ENCODE results near the gene RPS6KL1. TPM values are rescaled to one million over a fixed set of nuclear protein-coding genes. Genes with fewer than 3 reads are reported as not detected.

RPS6KL1 gene
- total RNA-seq, 1 experiment from 2014 or later, result 18.8 TPM

DNA sequence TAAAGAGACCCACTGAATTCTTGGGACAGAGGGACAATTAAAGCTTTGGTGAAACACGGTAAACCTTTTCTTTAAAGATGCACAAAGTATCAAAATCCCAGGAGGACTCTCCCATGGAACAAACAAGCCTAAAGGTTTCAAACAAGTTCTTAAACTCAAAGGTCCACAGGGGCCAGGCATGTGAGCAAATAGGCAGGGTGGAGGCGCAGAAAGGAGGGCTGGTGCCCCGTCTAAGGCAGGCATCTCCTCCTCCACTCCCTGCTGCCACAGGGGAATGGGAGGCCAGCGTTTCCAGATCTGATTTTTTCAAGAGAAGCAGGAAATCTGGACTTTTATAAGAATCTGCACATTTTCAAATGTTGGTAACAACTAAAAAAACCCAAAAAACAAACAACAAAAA, 7.6 kb downstream of the RPS6KL1 start:
- H3K4me2 ChIP-seq (ENCODE audit: insufficient read depth, insufficient read length, low read length), result no peak overlapping the region
- TF ChIP-seq, protein P1, sequence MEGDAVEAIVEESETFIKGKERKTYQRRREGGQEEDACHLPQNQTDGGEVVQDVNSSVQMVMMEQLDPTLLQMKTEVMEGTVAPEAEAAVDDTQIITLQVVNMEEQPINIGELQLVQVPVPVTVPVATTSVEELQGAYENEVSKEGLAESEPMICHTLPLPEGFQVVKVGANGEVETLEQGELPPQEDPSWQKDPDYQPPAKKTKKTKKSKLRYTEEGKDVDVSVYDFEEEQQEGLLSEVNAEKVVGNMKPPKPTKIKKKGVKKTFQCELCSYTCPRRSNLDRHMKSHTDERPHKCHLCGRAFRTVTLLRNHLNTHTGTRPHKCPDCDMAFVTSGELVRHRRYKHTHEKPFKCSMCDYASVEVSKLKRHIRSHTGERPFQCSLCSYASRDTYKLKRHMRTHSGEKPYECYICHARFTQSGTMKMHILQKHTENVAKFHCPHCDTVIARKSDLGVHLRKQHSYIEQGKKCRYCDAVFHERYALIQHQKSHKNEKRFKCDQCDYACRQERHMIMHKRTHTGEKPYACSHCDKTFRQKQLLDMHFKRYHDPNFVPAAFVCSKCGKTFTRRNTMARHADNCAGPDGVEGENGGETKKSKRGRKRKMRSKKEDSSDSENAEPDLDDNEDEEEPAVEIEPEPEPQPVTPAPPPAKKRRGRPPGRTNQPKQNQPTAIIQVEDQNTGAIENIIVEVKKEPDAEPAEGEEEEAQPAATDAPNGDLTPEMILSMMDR (conservative IDR thresholded peaks at IDR 0.05), result no peak
- H2BK20ac ChIP-seq (ENCODE audit: low read depth, low read length, poor library complexity, severe bottlenecking), result no peak overlapping the region
- no peak overlapping the region for H2BK5ac ChIP-seq (ENCODE audit: insufficient read length, low read length)
- no peak overlapping the region for H4K5ac ChIP-seq (ENCODE audit: insufficient read length, low read depth, low read length)
- no peak overlapping the region for H3K23ac ChIP-seq (ENCODE audit: insufficient read length, low read depth, low read length)
- H3K4ac ChIP-seq (ENCODE audit: low read depth, low read length), result no peak overlapping the region
- DNase-seq, result no peak
- H3K27ac ChIP-seq (ENCODE audit: insufficient read length, low read depth, low read length), result no peak overlapping the region
- no peak overlapping the region for H4K8ac ChIP-seq (replicated peaks; ENCODE audit: insufficient read length, low read depth, low read length)
- H2BK12ac ChIP-seq (ENCODE audit: insufficient read length, low read depth, low read length), result no peak overlapping the region
- no peak overlapping the region for H2AK5ac ChIP-seq (ENCODE audit: insufficient read length, low read length)
- no peak overlapping the region for H4K91ac ChIP-seq (ENCODE audit: insufficient read length, low read depth, low read length)
- no peaks in the 10 kb centered on the region; the same call in 1 of the 2 replicates for H3K4me1 ChIP-seq (ENCODE audit: insufficient read depth, low read length)
- Mint-ChIP-seq H3K4me3 (no peak overlapping the region), H3K9me3 (no peaks in the 10 kb centered on the region), H3K27ac (no peak overlapping the region), H3K36me3 (ENCODE audit: insufficient read depth in 1 of 3, low read depth in 3 of 3) (peaks cover 0 to 4% (median 0%) of the 10 kb centered on the region in 3 experiments; a peak in 3 of 7 replicates), H3K4me1 (peaks cover 0 to 3% of the 10 kb centered on the region in 2 experiments; a peak in 1 of 4 replicates), H3K27me3 (ENCODE audit: low read depth) (no peaks in the 10 kb centered on the region)
- no peak overlapping the region for H3K14ac ChIP-seq (ENCODE audit: insufficient read depth, low read length)
- H4K20me1 ChIP-seq (ENCODE audit: control insufficient read depth, insufficient read depth, insufficient read length), result no peaks in the 10 kb centered on the region
- WGBS (ENCODE audit: extremely low coverage, insufficient read length, low lambda C conversion rate), result no CpG with 5 or more reads among the region's 4 CpGs
- H3K9ac ChIP-seq (ENCODE audit: extremely low read depth, insufficient read length, low read length), result no peak overlapping the region
- no peak overlapping the region for H2BK15ac ChIP-seq (ENCODE audit: low read depth, low read length)
- H3K18ac ChIP-seq (ENCODE audit: insufficient read length, low read depth, low read length), result no peak overlapping the region
- H2AFZ ChIP-seq (ENCODE audit: low read length), result no peak overlapping the region
- no peak overlapping the region for H3K56ac ChIP-seq (ENCODE audit: insufficient read length, low read depth, low read length)
- no peaks in the 10 kb centered on the region for H3K23me2 ChIP-seq (ENCODE audit: insufficient read length, low read depth, low read length, poor library complexity, severe bottlenecking)
- no peak overlapping the region for H2BK120ac ChIP-seq (ENCODE audit: low read depth, low read length, poor library complexity, severe bottlenecking)
- no peaks in the 10 kb centered on the region for H3K9me3 ChIP-seq (ENCODE audit: control insufficient read depth, low read depth, low read length)
- no peaks in the 10 kb centered on the region for H3K79me1 ChIP-seq (ENCODE audit: insufficient read depth, low read depth, low read length, poor library complexity, severe bottlenecking)
- no peaks in the 10 kb centered on the region for H3K79me2 ChIP-seq (ENCODE audit: insufficient read depth, low read length)
- no peaks in the 10 kb centered on the region for H3K27me3 ChIP-seq (ENCODE audit: insufficient read depth, low read length)
- H3T11ph ChIP-seq (ENCODE audit: low read length), result no peak overlapping the region
